ENCODE results near the gene DCLK1. TPM values are rescaled to one million over a fixed set of nuclear protein-coding genes. Genes with fewer than 3 reads are reported as not detected.

DCLK1 gene
- total and polyA plus RNA-seq, 7 donors = 1.2 to 64.8 (median 10.2) TPM

DNA sequence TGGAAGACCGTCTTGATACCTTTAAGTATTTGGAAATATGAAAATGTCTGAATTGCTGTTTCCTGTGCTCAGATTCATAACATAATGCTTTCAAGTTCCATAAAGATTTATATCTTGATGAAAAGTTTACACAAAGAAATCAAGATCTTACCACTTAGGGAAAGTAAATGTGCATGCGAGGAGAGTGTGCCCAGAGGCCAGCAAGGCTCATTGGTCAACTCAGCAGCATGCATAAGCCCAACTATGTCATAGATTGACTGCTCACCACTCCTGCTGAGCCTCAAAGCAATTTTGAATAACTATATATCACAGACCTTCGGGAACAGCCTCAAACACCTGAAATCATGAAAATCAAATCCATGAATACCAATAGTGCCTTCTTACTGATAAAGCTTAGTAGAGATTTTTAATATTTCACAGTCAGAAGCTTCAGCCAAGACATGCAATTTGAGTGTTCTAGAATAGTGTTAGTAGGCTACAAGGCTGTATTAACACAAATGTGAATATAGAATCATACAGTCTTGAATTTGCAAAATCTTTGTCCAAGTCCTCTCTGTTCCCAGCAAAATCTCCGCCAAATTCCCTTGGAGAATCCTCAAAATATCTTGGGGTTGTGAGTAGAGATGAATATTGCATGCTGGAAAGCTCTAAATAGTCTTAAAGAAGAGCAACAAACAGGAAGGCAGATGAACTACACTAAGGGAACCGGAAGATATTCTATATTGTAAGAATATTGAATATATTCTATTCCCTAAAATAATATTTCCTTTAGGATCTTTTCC is 124.1 kb downstream of the DCLK1 start:
- TF ChIP-seq POLR2A (IDR thresholded peaks at IDR 0.05) (no peak), CTCF (IDR thresholded peaks at IDR 0.05) (no peak), POLR2AphosphoS5 (IDR thresholded peaks at IDR 0.05) (no peak), EP300 (IDR thresholded peaks at IDR 0.05) (no peak)
- no peaks in the 10 kb centered on the region for H3K36me3 ChIP-seq
- no peaks in the 10 kb centered on the region for H3K27me3 ChIP-seq
- intact Hi-C loops (cut with DNase I) = no loop called here
- H3K4me3 ChIP-seq = no peak overlapping the region
- no peak for DNase-seq
- H3K9me3 ChIP-seq = no peaks in the 10 kb centered on the region
- H3K4me1 ChIP-seq = no peaks in the 10 kb centered on the region
- no peak overlapping the region for H3K27ac ChIP-seq
- 63 to 69% methylated on average over 5 of the region's 5 CpGs for WGBS, 2 donors

DNA sequence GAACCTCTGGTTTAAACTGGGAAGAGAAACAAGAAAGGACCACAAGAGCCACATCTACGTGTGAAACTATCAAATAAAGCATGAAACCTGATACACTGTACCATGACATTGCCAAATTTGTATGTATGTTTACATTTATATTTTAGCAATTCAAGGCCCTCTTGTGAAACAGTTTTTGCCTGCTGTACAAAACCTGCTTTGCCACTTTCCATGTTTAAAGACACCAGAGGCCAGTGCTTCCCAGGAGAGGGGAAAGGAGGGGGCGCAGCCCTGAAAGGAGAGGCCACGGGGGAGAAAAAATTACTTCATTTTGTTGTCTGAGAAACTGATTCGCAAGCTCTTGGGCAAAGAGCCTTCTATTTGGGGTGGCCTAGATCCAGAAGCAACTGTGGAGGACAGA is 124.8 kb downstream of the DCLK1 start:
- Histone ChIP-seq H3K4me1 (no peaks in the 10 kb centered on the region), H3K36me3 (no peaks in the 10 kb centered on the region), H3K9me3 (no peaks in the 10 kb centered on the region), H3K27me3 (no peaks in the 10 kb centered on the region), H3K4me3 (no peak overlapping the region), H3K27ac (no peak overlapping the region)
- intact Hi-C loops (cut with DNase I) = no loop called here
- TF ChIP-seq CTCF (IDR thresholded peaks at IDR 0.05) = no peak
- no peak for TF ChIP-seq POLR2AphosphoS5 (IDR thresholded peaks at IDR 0.05)
- no peak for TF ChIP-seq EP300 (IDR thresholded peaks at IDR 0.05)
- TF ChIP-seq POLR2A (IDR thresholded peaks at IDR 0.05) = no peak
- DNase-seq = no peak
- WGBS, 2 donors = 54 to 70% methylated on average over 4 of the region's 4 CpGs

DNA sequence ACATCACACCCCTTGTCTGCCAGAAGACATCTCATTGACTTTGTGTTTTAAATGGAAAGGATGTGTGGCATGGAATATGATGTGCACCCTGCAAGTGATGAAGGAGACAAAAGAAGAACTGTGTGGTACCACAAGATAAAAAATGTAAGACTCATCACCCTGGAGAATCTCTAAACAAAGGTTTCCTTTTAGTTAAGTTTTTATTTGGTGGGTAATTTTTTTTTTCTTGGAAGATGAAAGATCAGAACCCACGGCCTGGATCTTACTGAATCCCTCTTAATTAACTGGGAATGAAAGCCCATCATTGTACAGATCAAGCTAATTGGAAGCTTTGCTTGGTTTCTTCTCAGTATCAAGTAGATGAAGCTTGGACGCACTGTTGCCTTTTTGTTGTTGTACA is 129.6 kb downstream of the DCLK1 start:
- no peaks in the 10 kb centered on the region for H3K4me1 ChIP-seq
- H3K36me3 ChIP-seq = no peaks in the 10 kb centered on the region
- TF ChIP-seq EP300 (IDR thresholded peaks at IDR 0.05) = no peak
- no peak for TF ChIP-seq CTCF (IDR thresholded peaks at IDR 0.05)
- no peak for TF ChIP-seq POLR2AphosphoS5 (IDR thresholded peaks at IDR 0.05)
- no peak for TF ChIP-seq POLR2A (IDR thresholded peaks at IDR 0.05)
- H3K27ac ChIP-seq = no peak overlapping the region
- no peak overlapping the region for H3K4me3 ChIP-seq
- no peaks in the 10 kb centered on the region for H3K9me3 ChIP-seq
- DNase-seq = no peak
- intact Hi-C loops (cut with DNase I) = no loop called here
- H3K27me3 ChIP-seq = no peaks in the 10 kb centered on the region
- WGBS, 2 donors = 62 to 81% methylated on average over 2 of the region's 2 CpGs

DNA sequence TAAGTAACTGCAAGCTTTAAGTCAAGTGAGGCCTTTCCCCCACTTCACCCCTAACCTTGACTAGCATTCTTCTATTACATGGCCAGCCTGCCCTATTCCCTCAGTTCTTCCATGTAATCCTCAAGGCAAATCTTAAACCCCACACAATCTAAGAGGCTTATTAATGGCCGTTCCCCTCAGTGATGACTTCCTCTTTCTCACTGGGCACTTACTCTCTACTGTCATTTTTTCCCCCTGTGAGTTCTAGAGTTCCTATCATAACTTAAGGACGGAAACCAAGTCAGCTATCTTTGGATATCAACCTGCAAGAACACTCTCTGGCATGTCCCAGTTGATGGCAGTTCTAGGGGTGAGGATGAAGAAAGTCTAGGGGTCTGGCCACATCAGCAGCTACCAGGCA is 131.2 kb downstream of the DCLK1 start:
- WGBS, 2 donors = 62 to 74% methylated on average over 2 of the region's 2 CpGs

More for the DNA sequence above, 131.2 kb downstream of the DCLK1 start:
- intact Hi-C loops (cut with DNase I) = no loop called here
- Histone ChIP-seq H3K27ac (no peak overlapping the region), H3K4me3 (no peak overlapping the region), H3K36me3 (no peaks in the 10 kb centered on the region), H3K27me3 (no peaks in the 10 kb centered on the region), H3K9me3 (no peaks in the 10 kb centered on the region), H3K4me1 (peaks cover 0 to 2% (median 1%) of the 10 kb centered on the region in 4 donors)
- TF ChIP-seq POLR2A (IDR thresholded peaks at IDR 0.05) = no peak
- TF ChIP-seq POLR2AphosphoS5 (IDR thresholded peaks at IDR 0.05) = no peak
- TF ChIP-seq CTCF (IDR thresholded peaks at IDR 0.05) = no peak
- TF ChIP-seq EP300 (IDR thresholded peaks at IDR 0.05) = no peak
- no peak for DNase-seq
